GM19043 (cell line): ENCODE results near the gene SH3RF3.
"Not testable (repeated sequence)": the region's sequence is repeated elsewhere in the genome, so short reads cannot be mapped to it uniquely, and the experiment has no call there.

Source experiments
- ATAC-seq: cut with Tn5 transposase; IDR thresholded peaks from one replicate; pipeline ENCODE4 v1.9.1; 2021; ENCODE audit warnings: low read depth; ENCODE audit not compliant: unreplicated experiment

Gene SH3RF3

DNA sequence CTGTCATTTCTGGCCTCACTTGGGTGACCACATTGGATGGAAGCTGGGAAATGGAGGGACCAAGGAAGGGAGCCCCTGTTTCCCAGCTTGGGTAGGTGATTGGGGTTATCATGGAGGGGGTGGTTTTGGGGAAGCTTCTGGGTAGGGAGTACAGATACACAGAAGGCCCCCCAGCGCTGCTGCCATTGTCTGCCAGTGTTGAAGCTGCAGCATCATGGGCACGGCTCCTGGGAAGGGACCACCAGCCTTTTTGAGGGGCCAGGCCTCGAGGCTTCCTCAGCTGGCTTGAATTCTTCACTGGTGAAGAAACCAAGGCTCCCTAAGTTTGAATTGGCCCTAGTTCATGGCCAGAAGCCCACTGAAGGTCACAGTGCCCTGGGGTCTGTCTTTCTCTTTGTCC, 25.2 kb downstream of the SH3RF3 start:
- ATAC-seq = no peak

DNA sequence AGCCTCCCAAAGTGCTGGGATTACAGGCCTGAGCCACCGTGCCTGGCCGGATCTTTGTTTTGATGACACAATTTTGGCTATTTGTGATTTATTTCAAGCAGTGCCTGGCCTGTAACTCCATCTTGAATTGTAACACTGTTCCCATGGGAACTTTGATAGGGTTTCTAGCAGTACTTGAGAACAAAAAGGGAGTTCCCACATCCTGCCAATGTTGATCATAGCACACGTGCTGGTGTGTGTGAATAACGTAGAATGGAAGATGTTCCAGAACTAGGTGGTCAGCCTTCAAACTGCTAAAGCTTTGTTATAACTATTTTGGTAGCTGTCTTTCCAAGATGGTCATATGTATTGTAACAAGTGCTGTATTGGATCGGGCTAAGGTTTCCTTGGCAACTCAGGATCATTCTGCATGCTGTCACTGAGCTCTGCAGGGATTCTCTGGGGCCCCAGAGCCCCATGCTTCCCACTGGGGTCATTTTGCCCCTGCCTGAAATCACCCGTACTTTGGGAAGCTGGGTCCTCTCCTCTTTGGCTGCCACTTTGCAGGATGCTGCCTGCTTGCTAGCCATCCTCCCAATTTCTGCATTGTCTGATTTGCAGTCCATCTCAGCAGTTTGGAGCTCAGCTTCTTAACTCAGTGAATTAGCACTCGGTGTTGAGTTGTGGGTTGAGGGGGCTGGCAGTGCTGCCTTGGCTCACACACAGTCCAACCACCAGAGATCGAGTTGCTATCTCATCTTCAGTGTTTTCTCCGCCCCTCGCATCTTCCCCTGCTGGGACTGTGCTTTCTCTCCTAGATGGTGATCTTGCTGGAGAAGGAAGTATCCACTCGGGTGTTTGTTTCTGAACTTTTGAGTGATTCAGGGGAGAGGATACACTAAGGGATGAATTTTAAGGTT, 26.8 kb downstream of the SH3RF3 start:
- no peak for ATAC-seq

DNA sequence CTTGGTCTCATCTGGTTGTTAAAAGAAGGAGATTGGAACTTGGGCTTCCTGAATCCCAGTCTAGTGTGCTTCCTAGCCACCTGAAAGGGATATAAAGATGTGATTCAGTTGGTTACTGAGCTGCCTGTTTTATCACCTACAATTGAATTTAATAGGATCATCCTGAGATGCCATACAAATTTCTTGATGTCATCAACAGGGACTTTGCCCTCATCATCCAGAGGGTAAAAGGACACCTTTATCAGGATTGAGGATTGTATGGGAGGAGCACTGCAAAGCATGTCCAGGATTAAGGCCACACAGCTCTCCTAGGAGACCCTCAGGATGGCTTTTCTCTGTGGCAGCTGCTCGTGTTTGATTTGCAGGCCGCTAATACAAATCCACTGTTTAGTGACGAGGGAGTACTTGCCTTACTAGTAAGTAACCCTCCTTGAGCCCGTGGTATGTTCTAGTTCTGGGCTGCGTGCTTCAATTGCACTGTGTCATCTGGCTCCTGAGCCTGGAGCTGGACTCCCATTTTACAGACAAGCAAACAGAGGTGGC, 28.6 kb downstream of the SH3RF3 start:
- no peak for ATAC-seq

DNA sequence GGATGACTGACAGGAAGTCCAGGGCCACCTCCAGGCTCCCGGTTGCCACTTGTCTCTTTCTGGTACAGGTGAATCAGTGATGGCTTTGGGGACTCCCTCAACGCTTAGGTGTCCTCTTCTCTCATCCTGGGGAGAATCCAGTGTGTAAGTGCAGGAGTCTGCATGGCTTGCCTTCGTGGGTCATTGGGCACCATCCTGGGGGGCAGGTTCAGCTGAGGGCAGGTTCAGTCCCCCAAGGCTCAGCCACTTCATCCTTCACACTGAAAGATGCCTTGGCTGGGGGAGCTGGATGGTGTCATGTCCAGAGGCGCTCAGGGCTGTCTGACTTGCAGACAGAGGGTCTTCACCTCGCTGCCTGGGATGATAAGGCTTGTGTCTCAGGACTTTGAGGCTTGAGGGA, 29.2 kb downstream of the SH3RF3 start:
- no peak for ATAC-seq

DNA sequence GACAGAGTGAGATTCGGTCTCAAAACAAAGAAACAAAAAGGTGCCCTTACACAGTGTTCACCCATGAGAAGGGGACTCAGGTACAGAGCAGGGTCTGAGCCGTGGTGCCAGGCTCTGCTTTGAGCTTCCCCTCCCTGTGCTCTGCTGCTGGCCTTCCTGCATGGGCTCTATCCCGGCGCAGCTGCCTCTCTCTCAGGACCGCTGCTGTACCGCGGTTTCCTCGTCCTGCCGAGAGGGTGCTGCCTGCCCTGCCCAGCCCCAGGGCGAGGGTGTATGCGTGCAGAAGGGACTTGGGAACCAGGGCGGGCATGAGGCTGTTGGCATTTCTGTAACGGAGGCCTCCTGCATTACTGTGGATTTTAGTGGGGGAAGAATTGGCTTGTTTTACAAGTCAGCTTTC, 30.1 kb downstream of the SH3RF3 start:
- ATAC-seq = no peak

DNA sequence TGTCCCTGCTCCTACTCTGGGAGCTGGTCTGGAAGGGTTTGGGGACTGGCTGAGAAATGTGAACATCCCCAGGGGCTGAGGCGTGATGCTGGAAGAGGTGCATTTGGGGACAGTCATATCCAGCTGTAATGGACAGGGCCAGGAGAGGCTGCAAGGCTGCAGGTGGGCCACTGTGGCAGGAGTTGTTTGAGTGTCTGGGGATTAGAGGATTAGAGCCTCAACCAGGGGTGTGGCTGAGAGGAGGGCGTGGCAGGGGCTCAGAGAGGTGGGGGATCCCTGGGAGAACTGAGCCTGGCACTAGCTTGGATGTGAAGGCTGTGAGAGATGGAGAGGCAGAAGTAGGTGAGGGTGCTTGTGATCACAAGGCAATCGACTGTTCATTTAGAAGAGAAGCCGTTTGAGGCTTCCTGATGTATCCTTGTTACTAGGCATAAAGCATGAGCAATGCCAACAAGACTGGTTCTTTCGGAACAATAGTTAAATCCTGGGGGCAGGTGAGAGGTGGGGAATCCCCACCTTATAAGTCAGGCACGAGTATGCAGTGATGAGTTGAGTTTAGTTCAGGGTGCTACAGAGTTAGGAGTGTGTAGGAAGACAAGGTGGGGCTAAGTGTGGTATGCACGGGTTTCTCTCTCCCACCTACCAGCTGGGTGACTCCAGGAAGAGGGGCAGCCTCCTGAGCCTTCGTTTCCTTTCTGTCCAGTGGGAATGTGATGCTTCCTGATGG, 31.9 kb downstream of the SH3RF3 start:
- no peak for ATAC-seq

- ATAC-seq = not testable (repeated sequence)
These were observed 33.4 kb downstream of the SH3RF3 start for GRCh38 chr2:109162367-109162766.

DNA sequence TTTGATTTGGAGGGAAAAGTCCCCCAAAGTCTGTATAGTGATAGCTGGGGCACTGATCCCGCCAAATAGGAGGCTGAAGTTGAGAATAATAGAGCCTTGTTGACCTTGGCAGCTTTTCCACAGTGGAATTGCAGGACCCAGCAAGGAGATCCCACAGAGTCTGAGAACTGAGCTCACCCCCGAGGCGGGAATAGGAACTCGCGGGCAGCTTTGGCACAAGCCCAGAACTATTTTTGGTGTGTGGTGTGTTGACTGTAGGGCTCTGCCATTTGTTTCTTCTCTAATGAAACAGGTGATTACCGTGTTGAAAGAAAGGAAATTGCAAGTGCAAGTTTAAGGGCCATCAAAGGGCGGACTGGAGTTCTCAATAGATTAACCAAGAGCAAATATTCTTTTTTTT, 34.0 kb downstream of the SH3RF3 start:
- no peak for ATAC-seq

DNA sequence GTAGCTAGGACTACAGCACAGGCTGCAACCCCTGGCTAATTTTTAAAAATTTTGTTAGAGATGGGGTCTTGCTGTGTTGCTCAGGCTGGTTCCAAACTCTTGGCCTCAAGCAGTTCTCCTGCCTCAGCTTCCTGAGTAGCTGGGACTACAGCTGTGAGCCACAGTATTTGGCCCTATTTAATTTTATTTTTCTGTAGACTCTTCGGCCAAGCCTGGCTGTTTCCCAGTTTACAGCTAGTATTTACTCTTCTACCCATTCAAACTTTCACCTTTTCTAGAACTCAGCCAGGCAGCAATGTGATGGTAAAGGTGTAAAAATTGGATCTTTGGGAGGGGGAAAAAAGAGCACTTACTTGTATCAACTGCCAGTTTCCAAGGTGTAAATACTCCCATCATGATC, 35.3 kb downstream of the SH3RF3 start:
- no peak for ATAC-seq

- no peak for ATAC-seq
These were observed 35.8 kb downstream of the SH3RF3 start for GRCh38 chr2:109164739-109165221.

DNA sequence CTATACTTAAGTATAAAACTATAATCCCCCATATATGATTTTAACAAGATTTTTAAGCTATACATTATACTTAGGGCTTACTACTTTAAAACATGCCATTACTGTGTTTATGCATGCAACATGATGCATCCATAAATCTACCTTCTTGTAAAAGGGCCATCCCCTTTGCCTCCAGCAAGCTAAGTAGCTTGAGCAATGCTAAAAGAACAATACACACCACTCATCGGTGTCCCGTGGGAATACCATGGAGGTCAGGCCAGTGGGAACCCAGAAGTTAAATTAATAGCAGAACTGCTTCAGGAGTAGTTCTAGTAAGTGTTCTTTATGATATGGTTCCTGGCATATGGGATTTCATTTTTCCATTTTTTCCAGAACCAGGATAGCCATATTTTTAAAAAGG, 37.8 kb downstream of the SH3RF3 start:
- no peak for ATAC-seq

DNA sequence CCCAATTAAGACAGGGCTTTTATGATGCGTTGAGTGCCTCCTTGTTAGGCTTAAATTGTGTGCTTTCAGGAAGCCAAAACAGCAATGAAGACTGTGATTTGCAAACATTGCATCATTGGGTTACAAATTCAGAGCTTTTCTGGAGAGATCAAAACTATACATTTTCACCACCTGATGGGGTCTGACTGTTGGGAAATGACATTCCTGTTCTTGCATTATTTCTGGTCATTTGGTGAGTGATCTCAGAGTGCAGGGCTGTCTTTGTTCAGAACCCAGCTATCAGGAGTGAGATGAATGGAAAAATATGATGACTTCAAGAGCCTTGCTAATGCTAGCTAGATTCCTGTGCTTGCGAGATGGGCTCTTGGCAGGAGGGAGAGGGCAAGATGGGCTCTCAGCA, 39.1 kb downstream of the SH3RF3 start:
- no peak for ATAC-seq

GRCh38 chr2:109168716-109169115, 39.7 kb downstream of the SH3RF3 start:
- no peak for ATAC-seq

DNA sequence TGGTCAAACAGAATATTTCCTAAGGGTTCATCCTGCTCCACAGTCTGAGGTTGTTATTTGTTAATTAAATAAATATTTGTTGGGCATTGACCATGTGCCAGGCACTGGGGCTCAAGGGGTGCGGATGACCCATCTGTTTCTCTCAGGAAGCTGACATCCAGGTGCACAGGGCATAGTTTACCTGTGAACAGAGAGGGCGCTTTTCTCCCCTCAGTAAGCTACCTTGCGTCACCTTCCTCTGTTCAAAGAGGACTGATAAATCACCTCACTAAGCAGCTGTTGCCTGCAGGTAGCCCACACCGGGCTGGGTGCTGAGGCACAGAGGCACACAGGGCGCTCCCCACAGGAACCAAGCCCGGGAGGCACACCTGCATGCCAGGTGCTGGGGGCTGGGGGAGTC, 41.6 kb downstream of the SH3RF3 start:
- no peak for ATAC-seq

DNA sequence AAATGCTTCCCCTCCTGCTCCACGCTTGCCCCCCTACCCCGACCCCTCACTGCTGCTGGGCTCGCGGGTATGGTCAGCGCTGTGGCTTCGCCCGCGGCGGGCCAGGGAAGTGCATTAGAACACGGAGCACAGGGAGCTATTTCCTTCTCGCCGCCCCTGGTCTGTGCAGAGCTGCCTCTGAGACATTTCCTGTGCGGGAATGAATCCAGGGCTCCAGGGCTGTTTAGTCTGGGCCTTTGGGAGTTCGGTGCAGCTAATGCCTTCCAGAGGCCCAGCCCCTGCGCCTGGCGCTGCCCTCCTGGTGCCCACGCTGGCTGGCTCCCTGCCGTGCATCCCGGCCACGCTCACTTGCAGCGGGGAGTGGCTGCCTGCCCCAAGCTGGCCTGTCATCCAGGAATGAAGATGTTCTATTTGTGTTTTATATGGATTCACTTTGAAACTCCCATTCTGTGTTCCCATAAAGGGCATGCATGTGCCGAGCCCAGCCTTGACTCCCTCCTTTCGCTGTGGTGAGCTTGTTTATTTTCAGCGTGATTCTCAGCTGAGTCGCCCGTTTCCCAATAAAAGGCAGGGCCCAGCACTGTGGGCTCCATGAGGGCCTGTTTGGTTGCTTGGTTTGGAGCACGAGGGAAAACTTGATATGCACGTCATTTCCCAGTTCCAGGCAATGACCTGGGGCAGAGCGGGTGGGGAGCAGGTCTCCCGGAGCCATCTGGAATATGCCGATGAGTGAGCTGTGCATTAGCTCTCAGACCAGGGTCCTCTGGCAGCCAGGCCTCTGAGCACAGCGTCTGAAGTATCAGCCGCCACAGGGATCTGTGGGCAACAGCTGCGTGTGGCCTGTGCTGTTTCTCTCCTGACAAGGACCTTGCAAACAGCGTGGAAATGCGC, 42.7 kb downstream of the SH3RF3 start:
- ATAC-seq = no peak

DNA sequence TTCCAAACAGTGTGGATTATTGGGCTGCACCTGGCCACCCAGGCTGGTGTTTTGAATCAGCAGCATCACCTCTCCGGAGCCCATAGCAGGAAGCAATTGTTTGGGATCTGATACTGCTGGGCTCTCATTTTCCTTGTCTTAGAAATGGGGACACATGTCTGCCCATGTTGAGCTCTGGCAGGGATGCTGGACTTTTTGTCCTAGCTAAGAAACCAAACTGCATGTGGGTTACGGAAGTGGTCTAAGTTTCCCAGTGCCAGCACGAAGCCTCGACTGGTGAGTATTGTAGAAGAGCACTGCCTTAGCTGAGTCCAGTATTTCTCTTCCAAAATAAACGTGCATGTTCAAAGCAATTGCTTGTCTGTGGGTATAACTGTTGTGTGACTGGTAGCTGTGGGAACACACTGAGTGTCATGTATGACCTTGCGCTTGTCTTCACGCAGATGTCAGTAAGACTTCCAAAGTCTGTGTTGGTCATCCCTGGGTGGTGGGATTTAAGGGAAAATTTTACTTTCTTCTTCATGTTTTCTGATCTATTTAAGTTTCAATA, 43.6 kb downstream of the SH3RF3 start:
- no peak for ATAC-seq

DNA sequence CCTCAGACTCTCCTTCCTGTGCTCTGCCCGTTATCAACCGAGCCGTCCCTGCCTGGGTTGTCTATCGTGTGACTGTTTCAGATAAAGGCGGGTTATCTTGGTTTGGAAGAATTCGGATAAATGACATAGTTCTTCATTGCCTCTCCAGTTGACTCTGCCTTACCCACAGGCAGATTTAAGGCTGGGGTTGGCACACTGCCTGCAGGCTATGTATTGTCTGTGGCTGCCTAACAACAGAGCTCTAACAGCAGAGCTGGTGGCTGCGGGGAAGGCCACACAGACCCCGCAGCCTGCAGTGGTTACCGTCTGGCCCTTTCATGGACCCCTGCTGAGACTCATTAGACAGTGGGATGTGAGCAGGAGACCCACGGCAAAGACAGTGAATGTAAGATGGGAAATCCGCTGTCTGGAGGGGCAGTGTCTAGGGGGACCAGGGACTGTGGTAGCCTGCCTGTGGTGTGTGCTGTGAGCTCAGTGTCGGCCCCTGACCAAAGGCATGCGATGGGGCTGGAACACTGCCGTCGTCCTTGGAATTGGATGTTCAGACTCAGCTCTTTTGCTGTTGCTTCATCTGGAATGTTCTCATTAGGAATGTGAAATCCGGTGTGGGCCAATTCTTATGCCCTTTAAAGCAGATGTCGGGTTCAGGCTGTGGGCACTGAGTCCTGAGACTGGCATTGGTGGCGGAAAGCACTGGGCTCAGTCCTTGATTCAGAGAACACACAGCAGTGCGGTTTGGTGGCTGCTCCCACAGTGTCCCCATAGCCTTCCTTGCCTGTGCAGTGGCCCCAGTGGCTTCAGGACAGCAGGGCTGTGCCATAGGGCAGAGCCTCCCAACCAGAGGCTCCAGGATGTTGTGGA, 44.5 kb downstream of the SH3RF3 start:
- ATAC-seq = no peak

GRCh38 chr2:109174214-109174613, 45.2 kb downstream of the SH3RF3 start:
- ATAC-seq = no peak

GRCh38 chr2:109174626-109175349, 45.8 kb downstream of the SH3RF3 start:
- no peak for ATAC-seq
